ENCODE data around the gene ETV3.

DNA sequence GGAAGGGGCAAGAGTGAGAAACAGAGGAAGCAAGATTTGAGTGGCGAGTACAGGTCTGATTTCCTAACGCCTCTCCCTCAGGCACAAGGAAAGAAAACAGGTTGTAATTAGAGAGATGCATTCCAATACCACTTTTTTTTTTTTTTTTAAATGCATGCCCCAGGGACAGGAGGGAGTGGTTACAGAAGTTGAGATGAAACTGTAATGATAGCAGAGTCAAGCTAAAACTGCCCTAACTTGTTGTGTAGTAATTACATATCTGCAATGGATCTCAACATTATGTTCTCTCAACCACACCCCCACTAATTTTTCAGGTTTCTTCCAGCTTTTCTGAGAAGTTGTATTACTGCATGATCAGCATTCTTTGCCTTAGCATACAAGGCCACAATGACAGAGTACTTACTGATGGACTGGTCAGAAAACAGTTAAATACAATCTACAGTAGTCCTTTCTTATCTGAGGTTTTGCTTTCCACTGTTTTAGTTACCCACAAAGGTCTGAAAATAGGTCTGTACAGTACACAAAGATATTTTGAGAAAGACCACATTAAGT lies 5.5 kb downstream of the ETV3 start:
- TF ChIP-seq, protein P1, sequence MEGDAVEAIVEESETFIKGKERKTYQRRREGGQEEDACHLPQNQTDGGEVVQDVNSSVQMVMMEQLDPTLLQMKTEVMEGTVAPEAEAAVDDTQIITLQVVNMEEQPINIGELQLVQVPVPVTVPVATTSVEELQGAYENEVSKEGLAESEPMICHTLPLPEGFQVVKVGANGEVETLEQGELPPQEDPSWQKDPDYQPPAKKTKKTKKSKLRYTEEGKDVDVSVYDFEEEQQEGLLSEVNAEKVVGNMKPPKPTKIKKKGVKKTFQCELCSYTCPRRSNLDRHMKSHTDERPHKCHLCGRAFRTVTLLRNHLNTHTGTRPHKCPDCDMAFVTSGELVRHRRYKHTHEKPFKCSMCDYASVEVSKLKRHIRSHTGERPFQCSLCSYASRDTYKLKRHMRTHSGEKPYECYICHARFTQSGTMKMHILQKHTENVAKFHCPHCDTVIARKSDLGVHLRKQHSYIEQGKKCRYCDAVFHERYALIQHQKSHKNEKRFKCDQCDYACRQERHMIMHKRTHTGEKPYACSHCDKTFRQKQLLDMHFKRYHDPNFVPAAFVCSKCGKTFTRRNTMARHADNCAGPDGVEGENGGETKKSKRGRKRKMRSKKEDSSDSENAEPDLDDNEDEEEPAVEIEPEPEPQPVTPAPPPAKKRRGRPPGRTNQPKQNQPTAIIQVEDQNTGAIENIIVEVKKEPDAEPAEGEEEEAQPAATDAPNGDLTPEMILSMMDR (IDR thresholded peaks at IDR 0.05), result no peak
- no peak for TF ChIP-seq EP300 (IDR thresholded peaks at IDR 0.05; ENCODE audit: low read depth)
